Neural progenitor cell (in vitro differentiated cells): ENCODE results near the gene PHACTR1. TPM values are rescaled to one million over a fixed set of nuclear protein-coding genes. Genes with fewer than 3 reads are reported as not detected.

Source experiments
- DNase-seq: peaks from one replicate; pipeline ENCODE4 v3.0.0-alpha.2; 2016; ENCODE audit warnings: low spot score
- H2AFZ ChIP-seq: fragments of 200-600 bp; sonication (generic); replicated peaks from 2 replicates; pipeline ENCODE4 v1.6.1; 2016; ENCODE audit warnings: antibody characterized with exemption
- H3F3A ChIP-seq: fragments of 200-600 bp; sonication (generic); 2 replicates; pipeline ENCODE4 v1.6.1; 2016; ENCODE audit warnings: antibody characterized with exemption, low read depth
- H3K27ac ChIP-seq: fragments of 200-600 bp; sonication (generic); 2 replicates; pipeline ENCODE4 v1.5.1; 2016; ENCODE audit warnings: mild to moderate bottlenecking
- H3K27me3 ChIP-seq: fragments of 200-600 bp; sonication (generic); 2 replicates; pipeline ENCODE4 v1.6.1; 2016; ENCODE audit warnings: mild to moderate bottlenecking, moderate library complexity
- H3K36me3 ChIP-seq: fragments of 200-600 bp; sonication (generic); 2 replicates; pipeline ENCODE4 v1.5.1; 2016
- H3K4me1 ChIP-seq: fragments of 200-600 bp; sonication (generic); 2 replicates; pipeline ENCODE4 v1.6.1; 2016; ENCODE audit warnings: mixed run types
- H3K4me2 ChIP-seq: fragments of 200-600 bp; sonication (generic); 2 replicates; pipeline ENCODE4 v1.6.1; 2016
- H3K4me3 ChIP-seq: fragments of 200-600 bp; sonication (generic); 2 replicates; pipeline ENCODE4 v1.5.1; 2016
- H3K79me2 ChIP-seq: fragments of 200-600 bp; sonication (generic); 2 replicates; pipeline ENCODE4 v1.6.1; 2016; ENCODE audit warnings: low read depth
- H3K9ac ChIP-seq: fragments of 200-600 bp; sonication (generic); 2 replicates; pipeline ENCODE4 v1.6.1; 2016
- H3K9me3 ChIP-seq: fragments of 200-600 bp; sonication (generic); 2 replicates; pipeline ENCODE4 v1.5.1; 2016; ENCODE audit warnings: low read depth
- H4K20me1 ChIP-seq: fragments of 200-600 bp; sonication (generic); 2 replicates; pipeline ENCODE4 v1.6.1; 2016; ENCODE audit warnings: low read depth
- H3K27ac Mint-ChIP-seq: 3 replicates; pipeline ENCODE4 v1.8.0; 2021; ENCODE audit warnings: mixed read lengths
- H3K27me3 Mint-ChIP-seq: 2 replicates; pipeline ENCODE4 v1.8.0; 2022; ENCODE audit warnings: low read depth, mild to moderate bottlenecking, inconsistent platforms, moderate library complexity, mixed read lengths; ENCODE audit not compliant: insufficient read depth
- H3K36me3 Mint-ChIP-seq: 3 replicates; pipeline ENCODE4 v1.8.0; 2021; ENCODE audit warnings: mixed read lengths
- H3K4me1 Mint-ChIP-seq: 3 replicates; pipeline ENCODE4 v1.8.0; 2021; ENCODE audit warnings: mixed read lengths
- H3K4me3 Mint-ChIP-seq: 3 replicates; pipeline ENCODE4 v1.8.0; 2021; ENCODE audit warnings: mild to moderate bottlenecking, moderate library complexity, mixed read lengths
- H3K9me3 Mint-ChIP-seq: 3 replicates; pipeline ENCODE4 v1.8.0; 2020; ENCODE audit warnings: mixed read lengths
- CTCF ChIP-seq: fragments of 200-600 bp; sonication (generic); IDR thresholded peaks from 2 replicates; pipeline ENCODE4 v1.5.1; 2017; ENCODE audit warnings: antibody characterized with exemption, mild to moderate bottlenecking
- EZH2 ChIP-seq: fragments of 200-600 bp; sonication (generic); IDR thresholded peaks from 2 replicates; pipeline ENCODE4 v1.6.1; 2017; ENCODE audit warnings: antibody characterized with exemption, mild to moderate bottlenecking, moderate library complexity
- EZH2phosphoT487 ChIP-seq: fragments of 200-600 bp; sonication (generic); IDR thresholded peaks from 2 replicates; pipeline ENCODE4 v1.6.1; 2017; ENCODE audit warnings: antibody characterized with exemption
- total RNA-seq: library from RNA; depleted of rRNA; stranded (reverse); fragments of >200 nt; gene quantifications from 2 replicates; pipeline ENCODE4 v1.2.3, GENCODE V29; 2015; ENCODE audit warnings: low replicate concordance

PHACTR1 gene
- total RNA-seq, 1 donor from 2014 or later: 2.4 TPM

GRCh38 chr6:12772416-12772815, 55.8 kb downstream of the PHACTR1 start:
- H3K36me3 Mint-ChIP-seq: no peaks in the 10 kb centered on the region
- H3K4me3 ChIP-seq: no peak overlapping the region
- TF ChIP-seq EZH2: no peak
- TF ChIP-seq EZH2phosphoT487: no peak
- TF ChIP-seq CTCF: no peak
- no peaks in the 10 kb centered on the region for H3K36me3 ChIP-seq
- H3K27ac Mint-ChIP-seq: no peak overlapping the region
- no peaks in the 10 kb centered on the region for H3K9me3 ChIP-seq
- no peaks in the 10 kb centered on the region for H3K9me3 Mint-ChIP-seq
- H3K4me3 Mint-ChIP-seq: no peak overlapping the region
- DNase-seq: no peak
- H3K27me3 ChIP-seq: no peaks in the 10 kb centered on the region
- H4K20me1 ChIP-seq: no peaks in the 10 kb centered on the region
- H3K27me3 Mint-ChIP-seq: peaks cover 7% of the 10 kb centered on the region
- no peak overlapping the region for H2AFZ ChIP-seq
- H3F3A ChIP-seq: no peaks in the 10 kb centered on the region
- H3K4me1 ChIP-seq: no peaks in the 10 kb centered on the region
- peaks cover 9% of the 10 kb centered on the region for H3K4me1 Mint-ChIP-seq
- H3K79me2 ChIP-seq: no peaks in the 10 kb centered on the region
- no peak overlapping the region for H3K27ac ChIP-seq
- no peak overlapping the region for H3K4me2 ChIP-seq
- no peak overlapping the region for H3K9ac ChIP-seq

- Mint-ChIP-seq H3K9me3 (no peaks in the 10 kb centered on the region), H3K27me3 (peaks cover 2% of the 10 kb centered on the region), H3K36me3 (no peaks in the 10 kb centered on the region), H3K4me1 (peaks cover 2% of the 10 kb centered on the region), H3K4me3 (no peak overlapping the region), H3K27ac (no peak overlapping the region)
- no peak overlapping the region for H3K27ac ChIP-seq
- no peak overlapping the region for H3K9ac ChIP-seq
- no peaks in the 10 kb centered on the region for H3K36me3 ChIP-seq
- H3K4me2 ChIP-seq: no peak overlapping the region
- TF ChIP-seq EZH2phosphoT487 (no peak), CTCF (no peak), EZH2 (no peak)
- no peak overlapping the region for H3K4me3 ChIP-seq
- H4K20me1 ChIP-seq: no peaks in the 10 kb centered on the region
- H3K27me3 ChIP-seq: no peaks in the 10 kb centered on the region
- no peak for DNase-seq
- no peaks in the 10 kb centered on the region for H3K4me1 ChIP-seq
- H2AFZ ChIP-seq: no peak overlapping the region
- H3K79me2 ChIP-seq: no peaks in the 10 kb centered on the region
- no peaks in the 10 kb centered on the region for H3F3A ChIP-seq
- H3K9me3 ChIP-seq: no peaks in the 10 kb centered on the region
Observed at GRCh38 chr6:12776291-12776690, 59.7 kb downstream of the PHACTR1 start.

GRCh38 chr6:12779772-12780171, 63.2 kb downstream of the PHACTR1 start:
- no peak overlapping the region for H3K27ac Mint-ChIP-seq
- H3K4me1 Mint-ChIP-seq: peaks cover 2% of the 10 kb centered on the region
- Histone ChIP-seq H3K27me3 (no peaks in the 10 kb centered on the region), H3K4me1 (no peaks in the 10 kb centered on the region), H3K4me3 (no peak overlapping the region), H3K79me2 (no peaks in the 10 kb centered on the region), H3F3A (no peaks in the 10 kb centered on the region), H4K20me1 (no peaks in the 10 kb centered on the region), H3K9me3 (no peaks in the 10 kb centered on the region), H3K9ac (no peak overlapping the region), H3K27ac (no peak overlapping the region), H3K36me3 (no peaks in the 10 kb centered on the region), H2AFZ (no peak overlapping the region), H3K4me2 (no peak overlapping the region)
- H3K36me3 Mint-ChIP-seq: no peaks in the 10 kb centered on the region
- no peak for TF ChIP-seq CTCF
- no peak for TF ChIP-seq EZH2
- TF ChIP-seq EZH2phosphoT487: no peak
- H3K27me3 Mint-ChIP-seq: peaks cover 1% of the 10 kb centered on the region
- no peak for DNase-seq
- no peaks in the 10 kb centered on the region for H3K9me3 Mint-ChIP-seq
- H3K4me3 Mint-ChIP-seq: no peak overlapping the region

- H3K27me3 Mint-ChIP-seq: peaks cover 2% of the 10 kb centered on the region
Observed at GRCh38 chr6:12782136-12782535, 65.6 kb downstream of the PHACTR1 start.

More at GRCh38 chr6:12782136-12782535, 65.6 kb downstream of the PHACTR1 start:
- Mint-ChIP-seq H3K36me3 (no peaks in the 10 kb centered on the region), H3K4me1 (peaks cover under 1% of the 10 kb centered on the region), H3K4me3 (no peak overlapping the region), H3K27ac (no peak overlapping the region), H3K9me3 (no peaks in the 10 kb centered on the region)
- H3K9me3 ChIP-seq: no peaks in the 10 kb centered on the region
- TF ChIP-seq EZH2: no peak
- TF ChIP-seq CTCF: no peak
- TF ChIP-seq EZH2phosphoT487: no peak
- H3K27ac ChIP-seq: no peak overlapping the region
- no peaks in the 10 kb centered on the region for H3F3A ChIP-seq
- H3K4me3 ChIP-seq: no peak overlapping the region
- no peaks in the 10 kb centered on the region for H3K79me2 ChIP-seq
- H3K36me3 ChIP-seq: no peaks in the 10 kb centered on the region
- no peaks in the 10 kb centered on the region for H4K20me1 ChIP-seq
- no peak overlapping the region for H2AFZ ChIP-seq
- no peak overlapping the region for H3K9ac ChIP-seq
- no peak for DNase-seq
- no peaks in the 10 kb centered on the region for H3K27me3 ChIP-seq
- no peak overlapping the region for H3K4me2 ChIP-seq
- no peaks in the 10 kb centered on the region for H3K4me1 ChIP-seq
